Psoas muscle (tissue), 8 donors: ENCODE data around the gene DENND1A. TPM values are rescaled to one million over a fixed set of nuclear protein-coding genes. Genes with fewer than 3 reads are reported as not detected.

Source experiments
- ATAC-seq, 4 donors: fragments of 200-7000 bp; cut with Tn5 transposase; one replicate each; pipeline ENCODE4 v1.9.1; 2020; ENCODE audit warnings: moderate library complexity in 3 of 4, mild to moderate bottlenecking in 2 of 4
- DNase-seq, 2 donors: peaks; one replicate each; pipeline ENCODE4 v3.0.0-alpha.2; 2020
- H3K27ac ChIP-seq: fragments of 200-600 bp; one replicate; pipeline ENCODE4 v1.8.0; 2022
- H3K27me3 ChIP-seq, 3 donors: fragments of 200-600 bp in 1 of 3; one replicate each; pipeline versions ENCODE4 v1.6.1 to v1.8.0; 2013 to 2022; ENCODE audit warnings: low read length in 2 of 3, mild to moderate bottlenecking in 2 of 3, moderate library complexity in 1 of 3; ENCODE audit not compliant: insufficient read depth in 3 of 3
- H3K36me3 ChIP-seq, 2 donors: fragments of 200-600 bp in 1 of 2; one replicate each; pipeline versions ENCODE4 v1.6.1 to v1.8.0; 2013 to 2022; ENCODE audit warnings: low read depth in 1 of 2, mild to moderate bottlenecking in 1 of 2, moderate library complexity in 1 of 2; ENCODE audit not compliant: insufficient read depth in 1 of 2
- H3K4me1 ChIP-seq: fragments of 200-600 bp; one replicate; pipeline ENCODE4 v1.8.0; 2022
- H3K4me3 ChIP-seq: fragments of 200-600 bp; one replicate; pipeline ENCODE4 v1.8.0; 2022; ENCODE audit warnings: mild to moderate bottlenecking
- H3K9me3 ChIP-seq: fragments of 200-600 bp; one replicate; pipeline ENCODE4 v1.8.0; 2022
- WGBS, 3 donors: extraction: QIAGEN DNeasy Blood & Tissue Kit; methylation state at CpG; one replicate each; pipeline versions ENCODE4 v1.1.6 to v1.1.7; 2013; 5-methylcytosine and 5-hydroxymethylcytosine counted together
- intact Hi-C, 2 donors: fragments of 100-400 bp; cut with DNase I; formaldehyde crosslinking; loops; one replicate each; pipeline versions ENCODE4 v1.11.0 to v1.14.2; 2022
- polyA plus RNA-seq, 3 donors: library from polyadenylated mRNA; stranded (reverse); fragments of 200-250 nt; gene quantifications; one replicate each; pipeline ENCODE4 v1.2.3, GENCODE V29; 2013
- total RNA-seq, 4 donors: library from RNA; stranded (reverse); fragmentation: NEBNext Ultra II Directional in 2 of 4; extraction: Animal tissue kit (Norgen Biotek cat#: 25700) in 2 of 4; gene quantifications; one replicate each; pipeline versions ENCODE4 v1.2.1 to v1.2.4, GENCODE V29; 2021 to 2023
- TF ChIP-seq, protein P1 (sequence below): fragments of 200-600 bp; IDR thresholded peaks from one replicate; pipeline ENCODE4 v1.8.0; 2022; ENCODE audit warnings: antibody characterized with exemption
- donor health status: healthy with polysubstance abuse.
- donor health status: DM: no; HTN: no; CAD: no; lungs with moderate emphysema.
- donor health status: Bipolar disorder and iron deficiency.
- donor health status: healthy.
- donor health status: DM: yes; HTN: yes; CAD: no.
- donor health status: DM: no; HTN: no; CAD: no.
- donor health status: DM: no; HTN: no; CAD: no.
- donor health status: DM: yes; HTN: yes; CAD: no.

Gene DENND1A
- total and polyA plus RNA-seq, 7 donors, result 6.1 to 17.3 (median 13.9) TPM

DNA sequence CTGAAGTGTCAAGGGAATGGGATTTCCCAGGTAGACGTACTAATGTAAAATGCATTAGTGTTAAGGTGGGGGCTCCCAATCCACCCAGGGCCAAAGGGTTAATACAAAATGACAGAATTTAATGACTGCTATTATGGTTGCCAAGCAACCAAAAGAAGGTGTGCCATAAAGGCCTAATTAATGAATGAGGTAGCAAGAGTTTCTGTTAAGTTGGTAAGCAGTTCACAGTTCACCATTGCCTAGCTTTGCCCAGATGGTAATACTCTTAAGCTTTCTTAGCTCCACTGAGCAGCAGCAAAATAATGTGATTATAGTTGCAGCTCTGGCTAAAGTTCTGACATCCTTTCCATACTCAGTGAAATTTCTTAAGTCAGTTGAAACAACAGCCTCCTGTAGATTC, 211.7 kb downstream of the DENND1A start:
- no peaks in the 10 kb centered on the region for H3K9me3 ChIP-seq
- TF ChIP-seq, protein P1, sequence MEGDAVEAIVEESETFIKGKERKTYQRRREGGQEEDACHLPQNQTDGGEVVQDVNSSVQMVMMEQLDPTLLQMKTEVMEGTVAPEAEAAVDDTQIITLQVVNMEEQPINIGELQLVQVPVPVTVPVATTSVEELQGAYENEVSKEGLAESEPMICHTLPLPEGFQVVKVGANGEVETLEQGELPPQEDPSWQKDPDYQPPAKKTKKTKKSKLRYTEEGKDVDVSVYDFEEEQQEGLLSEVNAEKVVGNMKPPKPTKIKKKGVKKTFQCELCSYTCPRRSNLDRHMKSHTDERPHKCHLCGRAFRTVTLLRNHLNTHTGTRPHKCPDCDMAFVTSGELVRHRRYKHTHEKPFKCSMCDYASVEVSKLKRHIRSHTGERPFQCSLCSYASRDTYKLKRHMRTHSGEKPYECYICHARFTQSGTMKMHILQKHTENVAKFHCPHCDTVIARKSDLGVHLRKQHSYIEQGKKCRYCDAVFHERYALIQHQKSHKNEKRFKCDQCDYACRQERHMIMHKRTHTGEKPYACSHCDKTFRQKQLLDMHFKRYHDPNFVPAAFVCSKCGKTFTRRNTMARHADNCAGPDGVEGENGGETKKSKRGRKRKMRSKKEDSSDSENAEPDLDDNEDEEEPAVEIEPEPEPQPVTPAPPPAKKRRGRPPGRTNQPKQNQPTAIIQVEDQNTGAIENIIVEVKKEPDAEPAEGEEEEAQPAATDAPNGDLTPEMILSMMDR, result no peak
- H3K27ac ChIP-seq, result no peak overlapping the region
- no peaks in the 10 kb centered on the region for H3K27me3 ChIP-seq
- DNase-seq, result no peak
- H3K36me3 ChIP-seq, result no peaks in the 10 kb centered on the region
- no peaks in the 10 kb centered on the region for H3K4me1 ChIP-seq
- H3K4me3 ChIP-seq, result no peak overlapping the region
- no peak for ATAC-seq
- intact Hi-C loops, result no loop called here
- 94 to 100% (median 100%) methylated on average over 1 of the region's 1 CpG for WGBS, 3 donors

DNA sequence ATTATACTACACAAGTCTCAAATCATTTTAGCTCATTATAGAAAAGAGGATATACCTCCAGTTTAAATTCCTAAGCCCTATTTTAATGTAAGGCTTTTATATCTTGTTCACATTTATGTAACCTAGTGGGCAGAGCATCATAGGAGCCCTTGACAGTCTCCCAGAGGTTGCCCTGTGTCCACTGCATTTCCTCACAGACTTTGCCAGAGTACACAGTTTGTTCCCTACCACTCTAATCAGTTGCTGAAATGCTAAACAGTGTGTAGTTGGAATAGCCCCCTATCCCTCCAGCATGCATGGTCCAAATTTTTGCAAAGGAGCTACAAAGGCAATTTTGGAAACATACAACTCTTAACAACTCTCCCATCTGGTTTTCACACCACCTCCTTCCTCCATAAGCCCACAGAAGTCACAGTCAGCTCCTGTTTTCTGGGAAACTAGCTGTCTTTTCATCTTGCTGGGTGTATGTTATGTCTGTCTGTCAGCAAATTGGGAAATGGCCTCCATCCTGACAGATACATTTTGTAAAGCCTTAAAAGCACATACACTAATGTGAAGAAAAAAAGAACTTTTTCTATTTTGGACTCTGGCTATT, 212.2 kb downstream of the DENND1A start:
- Histone ChIP-seq H3K4me1 (no peaks in the 10 kb centered on the region), H3K27me3 (no peaks in the 10 kb centered on the region), H3K27ac (no peak overlapping the region), H3K9me3 (no peaks in the 10 kb centered on the region), H3K4me3 (no peak overlapping the region), H3K36me3 (no peaks in the 10 kb centered on the region)
- TF ChIP-seq, protein P1, result no peak
- intact Hi-C loops, result no loop called here
- ATAC-seq (no peak), DNase-seq (no peak)

DNA sequence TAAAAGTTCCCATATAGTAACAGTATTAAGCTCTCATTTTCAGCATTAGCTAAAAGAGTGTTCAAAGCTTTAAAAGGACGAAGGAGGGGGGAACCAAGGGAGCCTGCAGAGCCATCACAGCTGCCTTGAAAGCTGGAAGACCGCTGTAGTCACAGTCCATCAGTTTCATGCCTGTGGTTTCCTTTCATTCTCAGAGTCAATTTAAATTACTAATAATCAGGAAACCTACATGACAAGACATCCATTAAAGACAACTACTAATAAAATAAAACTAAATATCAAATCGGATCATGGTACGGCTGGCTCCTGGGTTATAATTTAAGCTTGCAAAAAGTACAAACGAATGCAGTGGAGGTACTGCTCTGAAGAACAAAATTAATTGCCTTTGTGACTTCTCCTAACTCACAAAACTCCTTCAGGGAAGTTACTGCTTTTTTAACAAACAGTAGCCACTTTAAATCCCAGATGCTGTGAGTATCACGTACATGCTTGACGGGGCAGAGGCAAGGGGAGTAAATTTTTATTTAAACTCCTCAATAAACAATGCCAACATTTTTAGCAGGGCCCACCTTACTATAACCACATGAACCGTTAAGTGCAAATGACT, 213.5 kb downstream of the DENND1A start:
- Histone ChIP-seq H3K27me3 (no peaks in the 10 kb centered on the region), H3K36me3 (no peaks in the 10 kb centered on the region), H3K27ac (no peak overlapping the region), H3K4me1 (no peaks in the 10 kb centered on the region), H3K9me3 (no peaks in the 10 kb centered on the region), H3K4me3 (no peak overlapping the region)
- DNase-seq (no peak), ATAC-seq (no peak)
- WGBS, 3 donors, result 88 to 92% (median 90%) methylated on average over 8 of the region's 8 CpGs
- intact Hi-C loops, result no loop called here
- TF ChIP-seq, protein P1, result no peak

DNA sequence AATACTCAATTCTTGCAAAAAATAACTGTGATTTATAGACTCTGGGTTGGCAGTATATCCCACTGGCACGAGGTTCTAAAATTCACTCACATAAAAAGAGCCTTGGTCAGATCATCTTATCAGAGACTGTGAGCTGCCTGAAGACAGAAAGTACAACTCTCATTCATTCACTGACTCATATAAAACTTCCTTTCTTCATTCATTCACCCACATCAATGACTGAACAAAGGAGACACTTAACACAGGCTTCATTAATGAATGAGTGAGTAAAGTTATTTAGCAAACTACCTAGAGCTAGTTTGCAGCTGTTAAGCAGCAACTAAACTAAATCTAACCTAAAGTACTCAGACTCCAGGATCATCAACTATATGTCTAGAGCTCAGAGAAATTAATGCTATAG, 214.7 kb downstream of the DENND1A start:
- Histone ChIP-seq H3K9me3 (no peaks in the 10 kb centered on the region), H3K27me3 (no peaks in the 10 kb centered on the region), H3K4me3 (no peak overlapping the region), H3K36me3 (no peaks in the 10 kb centered on the region), H3K27ac (no peak overlapping the region), H3K4me1 (no peaks in the 10 kb centered on the region)
- ATAC-seq (no peak), DNase-seq (no peak)
- intact Hi-C loops, result no loop called here
- TF ChIP-seq, protein P1, result no peak
- WGBS, 3 donors, result 71 to 80% (median 80%) methylated on average over 1 of the region's 1 CpG

DNA sequence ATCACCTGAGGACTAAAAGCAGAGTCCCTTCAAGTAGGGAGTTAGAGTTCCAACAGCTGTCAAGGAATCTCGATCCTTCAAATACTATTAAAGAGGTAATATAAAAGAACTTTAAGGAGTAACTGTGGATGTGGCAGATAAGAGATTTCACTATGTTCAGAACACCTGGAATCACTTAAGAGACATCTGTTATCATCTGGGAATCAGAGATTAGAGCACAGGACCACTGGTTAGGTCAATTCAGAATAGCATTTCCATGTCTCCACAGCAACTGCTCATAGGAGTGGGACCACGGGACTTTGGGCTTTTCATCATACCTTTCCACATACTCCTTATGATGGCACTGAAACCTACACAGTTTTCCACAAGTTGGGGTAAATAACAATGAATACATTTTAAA, 216.6 kb downstream of the DENND1A start:
- H3K27ac ChIP-seq, result no peak overlapping the region
- H3K36me3 ChIP-seq, result no peaks in the 10 kb centered on the region
- intact Hi-C loops, result no loop called here

More for the DNA sequence above, 216.6 kb downstream of the DENND1A start:
- WGBS, 3 donors, result 82 to 89% (median 88%) methylated on average over 2 of the region's 2 CpGs
- no peaks in the 10 kb centered on the region for H3K27me3 ChIP-seq
- no peaks in the 10 kb centered on the region for H3K9me3 ChIP-seq
- TF ChIP-seq, protein P1, result no peak
- H3K4me1 ChIP-seq, result no peaks in the 10 kb centered on the region
- ATAC-seq (no peak), DNase-seq (no peak)
- no peak overlapping the region for H3K4me3 ChIP-seq
